AML-193 (cell line): Measurements from ENCODE around the gene SEPTIN10.

Experiments used
- DNase-seq, 2 experiments: peaks; one replicate each; lab custom pipeline; 2025; lab: John Stamatoyannopoulos, UW

SEPTIN10 gene

GRCh38 chr2:109523121-109523520, 90.6 kb downstream of the SEPTIN10 start:
- DNase-seq, result no peak

GRCh38 chr2:109522063-109522374, 91.7 kb downstream of the SEPTIN10 start:
- DNase-seq, result no peak

GRCh38 chr2:109521233-109522062, 92.3 kb downstream of the SEPTIN10 start:
- no peak for DNase-seq

GRCh38 chr2:109519513-109519912, 94.3 kb downstream of the SEPTIN10 start:
- DNase-seq, result no peak

- DNase-seq, result no peak
These were observed 96.5 kb downstream of the SEPTIN10 start for GRCh38 chr2:109517118-109517889.

- peak; percentile 7 to 24 for DNase-seq
These were observed 97.2 kb downstream of the SEPTIN10 start for GRCh38 chr2:109516445-109517117.

GRCh38 chr2:109514857-109515256, 98.9 kb downstream of the SEPTIN10 start:
- no peak for DNase-seq

- no peak for DNase-seq
These were observed 99.8 kb downstream of the SEPTIN10 start for GRCh38 chr2:109513749-109514588.

- DNase-seq, result no peak
These were observed 100.5 kb downstream of the SEPTIN10 start for GRCh38 chr2:109513230-109513629.

- DNase-seq, result no peak
These were observed 101.7 kb downstream of the SEPTIN10 start for GRCh38 chr2:109512076-109512475.

GRCh38 chr2:109511168-109511567, 102.6 kb downstream of the SEPTIN10 start:
- no peak for DNase-seq

GRCh38 chr2:109510136-109511028, 103.4 kb downstream of the SEPTIN10 start:
- peak; percentile 44 to 60 for DNase-seq

- no peak for DNase-seq
These were observed 105.2 kb downstream of the SEPTIN10 start for GRCh38 chr2:109508556-109508955.

- no peak for DNase-seq
These were observed 105.9 kb downstream of the SEPTIN10 start for GRCh38 chr2:109507828-109508227.

GRCh38 chr2:109507217-109507616, 106.5 kb downstream of the SEPTIN10 start:
- DNase-seq, result no peak

GRCh38 chr2:109503191-109503590, 110.6 kb downstream of the SEPTIN10 start:
- no peak for DNase-seq

- DNase-seq, result no peak
These were observed 112.3 kb downstream of the SEPTIN10 start for GRCh38 chr2:109501461-109501860.

- DNase-seq, result no peak
These were observed 112.9 kb downstream of the SEPTIN10 start for GRCh38 chr2:109500910-109501309.

- no peak for DNase-seq
These were observed 114.2 kb downstream of the SEPTIN10 start for GRCh38 chr2:109499566-109499965.

GRCh38 chr2:109498906-109499305, 114.9 kb downstream of the SEPTIN10 start:
- DNase-seq, result no peak
